HEK293 (cell line): Measurements from ENCODE around the gene FRAS1.

Source experiments
- GFI1B ChIP-seq: fragments of 450-650 bp; formaldehyde crosslinking; IDR thresholded peaks from 2 replicates; pipeline ENCODE4 v1.5.1; 2016; ENCODE audit warnings: missing biosample characterization, missing genetic modification characterization
- GLI4 ChIP-seq: fragments of 450-650 bp; formaldehyde crosslinking; IDR thresholded peaks from 2 replicates; pipeline ENCODE4 v1.5.1; 2016; ENCODE audit warnings: missing biosample characterization, missing genetic modification characterization
- OSR2 ChIP-seq: fragments of 450-650 bp; formaldehyde crosslinking; IDR thresholded peaks from 2 replicates; pipeline ENCODE4 v1.5.1; 2016; ENCODE audit warnings: missing biosample characterization, missing genetic modification characterization
- OVOL3 ChIP-seq: fragments of 450-650 bp; formaldehyde crosslinking; IDR thresholded peaks from 2 replicates; pipeline ENCODE4 v1.5.1; 2016; ENCODE audit warnings: missing biosample characterization, missing genetic modification characterization
- PRDM1 ChIP-seq: fragments of 450-650 bp; formaldehyde crosslinking; IDR thresholded peaks from 2 replicates; pipeline ENCODE4; 2016; ENCODE audit warnings: missing biosample characterization, missing genetic modification characterization
- RBAK ChIP-seq: fragments of 450-650 bp; formaldehyde crosslinking; IDR thresholded peaks from 2 replicates; pipeline ENCODE4 v1.5.1; 2016; ENCODE audit warnings: missing biosample characterization, missing genetic modification characterization
- SCRT1 ChIP-seq: fragments of 450-650 bp; formaldehyde crosslinking; IDR thresholded peaks from 2 replicates; pipeline ENCODE4 v1.5.1; 2016; ENCODE audit warnings: missing biosample characterization, missing genetic modification characterization, borderline replicate concordance
- SETDB1 ChIP-seq: IDR thresholded peaks from one replicate; pipeline ENCODE4 v1.6.1; 2017; ENCODE audit warnings: mild to moderate bottlenecking, low read length, moderate library complexity, mixed read lengths; ENCODE audit not compliant: insufficient read length
- ZBTB8A ChIP-seq: fragments of 450-650 bp; formaldehyde crosslinking; IDR thresholded peaks from 2 replicates; pipeline ENCODE4 v1.5.1; 2016; ENCODE audit warnings: missing biosample characterization, missing genetic modification characterization
- ZNF146 ChIP-seq: fragments of 450-650 bp; formaldehyde crosslinking; IDR thresholded peaks from 2 replicates; pipeline ENCODE4 v1.5.1; 2016; ENCODE audit warnings: missing biosample characterization, missing genetic modification characterization
- ZNF214 ChIP-seq: fragments of 450-650 bp; formaldehyde crosslinking; IDR thresholded peaks from 2 replicates; pipeline ENCODE4 v1.5.1; 2017; ENCODE audit warnings: missing biosample characterization, mild to moderate bottlenecking, missing genetic modification characterization, borderline replicate concordance
- ZNF324 ChIP-seq: fragments of 450-650 bp; formaldehyde crosslinking; IDR thresholded peaks from 2 replicates; pipeline ENCODE4 v1.5.1; 2016; ENCODE audit warnings: missing biosample characterization, missing genetic modification characterization
- ZNF366 ChIP-seq: fragments of 450-650 bp; formaldehyde crosslinking; conservative IDR thresholded peaks from 2 replicates; pipeline ENCODE4 v1.5.1; 2016; ENCODE audit warnings: missing biosample characterization, missing genetic modification characterization
- ZNF394 ChIP-seq: fragments of 450-650 bp; formaldehyde crosslinking; IDR thresholded peaks from 2 replicates; pipeline ENCODE4 v1.5.1; 2016; ENCODE audit warnings: missing biosample characterization, missing genetic modification characterization, mild to moderate bottlenecking, moderate library complexity, borderline replicate concordance
- ZNF514 ChIP-seq: fragments of 450-650 bp; formaldehyde crosslinking; IDR thresholded peaks from 2 replicates; pipeline ENCODE4 v1.5.1; 2016; ENCODE audit warnings: missing biosample characterization, missing genetic modification characterization
- ZNF544 ChIP-seq: fragments of 450-650 bp; formaldehyde crosslinking; IDR thresholded peaks from 2 replicates; pipeline ENCODE4 v1.5.0; 2017; ENCODE audit warnings: missing biosample characterization, missing genetic modification characterization
- ZNF561 ChIP-seq: fragments of 450-650 bp; IDR thresholded peaks from 2 replicates; pipeline ENCODE4 v1.5.1; 2018; ENCODE audit warnings: missing biosample characterization, missing genetic modification characterization, borderline replicate concordance
- ZNF610 ChIP-seq: fragments of 450-650 bp; formaldehyde crosslinking; IDR thresholded peaks from 2 replicates; pipeline ENCODE4 v1.5.1; 2016; ENCODE audit warnings: missing biosample characterization, missing genetic modification characterization, borderline replicate concordance
- ZNF658 ChIP-seq: fragments of 450-650 bp; formaldehyde crosslinking; IDR thresholded peaks from 2 replicates; pipeline ENCODE4; 2016; ENCODE audit warnings: missing biosample characterization, missing genetic modification characterization
- ZNF664 ChIP-seq: fragments of 450-650 bp; formaldehyde crosslinking; IDR thresholded peaks from 2 replicates; pipeline ENCODE4 v1.5.1; 2016; ENCODE audit warnings: missing biosample characterization, missing genetic modification characterization
- TF ChIP-seq, protein P1 (sequence below): fragments of 450-650 bp; formaldehyde crosslinking; IDR thresholded peaks from 2 replicates; pipeline ENCODE4 v1.5.1; 2016; ENCODE audit warnings: missing biosample characterization, missing genetic modification characterization
- TF ChIP-seq, protein P2 (sequence below): fragments of 450-650 bp; formaldehyde crosslinking; IDR thresholded peaks from 2 replicates; pipeline ENCODE4 v1.5.1; 2016; ENCODE audit warnings: missing biosample characterization, missing genetic modification characterization
- TF ChIP-seq, protein P3 (sequence below): fragments of 450-650 bp; formaldehyde crosslinking; IDR thresholded peaks from 2 replicates; pipeline ENCODE4 v1.5.1; 2016; ENCODE audit warnings: missing biosample characterization, missing genetic modification characterization
- TF ChIP-seq, protein P4 (sequence below): fragments of 450-650 bp; formaldehyde crosslinking; IDR thresholded peaks from 2 replicates; pipeline ENCODE4 v1.5.1; 2016; ENCODE audit warnings: missing biosample characterization, missing genetic modification characterization, borderline replicate concordance
- TF ChIP-seq, protein P5 (sequence below): fragments of 450-650 bp; formaldehyde crosslinking; IDR thresholded peaks from 2 replicates; pipeline ENCODE4 v1.5.1; 2016; ENCODE audit warnings: missing biosample characterization, missing genetic modification characterization, low read depth
- TF ChIP-seq, protein P6 (sequence below): fragments of 450-650 bp; formaldehyde crosslinking; IDR thresholded peaks from 2 replicates; pipeline ENCODE4 v1.5.1; 2016; ENCODE audit warnings: missing biosample characterization, missing genetic modification characterization
- TF ChIP-seq, protein P7 (sequence below): fragments of 450-650 bp; formaldehyde crosslinking; IDR thresholded peaks from 2 replicates; pipeline ENCODE4 v1.5.1; 2016; ENCODE audit warnings: missing biosample characterization, missing genetic modification characterization

FRAS1 gene

DNA sequence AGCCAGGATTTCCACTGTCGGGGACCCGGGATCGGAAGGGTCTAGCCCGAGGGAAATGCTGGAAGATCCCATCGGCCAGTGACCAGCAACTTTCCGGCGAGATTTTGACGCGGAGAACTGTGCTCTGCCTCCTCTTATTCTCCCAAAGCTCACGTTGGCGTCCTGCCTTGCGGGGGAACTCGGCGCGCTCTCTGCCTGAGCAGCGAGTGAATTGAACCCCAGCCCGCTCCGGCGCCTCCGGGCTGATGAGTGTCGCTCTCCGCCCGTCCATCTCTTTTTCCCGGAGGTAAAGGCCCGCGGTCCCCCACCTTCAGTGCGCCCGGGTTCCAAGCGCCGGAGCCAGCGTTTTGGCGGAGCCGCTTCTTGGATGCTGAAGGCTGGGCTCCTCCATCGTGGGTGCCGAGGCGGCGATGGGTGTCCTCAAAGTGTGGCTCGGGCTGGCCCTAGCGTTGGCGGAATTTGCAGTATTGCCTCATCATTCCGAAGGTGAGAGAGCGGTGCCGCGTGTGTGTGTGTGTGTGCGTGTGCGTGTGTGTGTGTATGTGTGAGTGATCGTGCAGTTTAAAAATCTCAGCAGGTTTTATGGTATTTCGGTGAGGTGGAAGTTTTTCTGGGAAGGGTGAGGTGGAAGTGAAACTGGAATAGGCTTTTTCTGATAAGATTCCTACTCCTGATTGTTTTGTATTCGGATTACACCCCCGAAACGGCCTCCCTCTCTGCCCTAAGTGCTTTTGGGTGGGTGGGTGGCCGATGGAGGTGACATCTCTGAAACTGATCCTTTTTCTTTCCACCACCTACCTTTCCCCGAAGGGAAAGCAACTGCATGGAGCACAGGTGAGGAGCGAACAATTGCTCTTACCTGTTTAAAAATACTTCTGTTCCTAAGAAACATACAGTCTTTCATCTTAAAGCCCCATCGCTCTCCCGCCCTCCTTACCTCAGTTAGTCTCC is 752 bp downstream of the FRAS1 start (continued):
- TF ChIP-seq ZNF664 (no peak), OSR2 (tag by site-specific recombination) (no peak), ZNF610 (tag by site-specific recombination) (no peak), ZNF324 (peak; percentile 80), PRDM1 (peak; percentile 84; the same call in 1 of the 2 replicates), ZNF658 (tag by site-specific recombination) (no peak), ZNF146 (tag by site-specific recombination) (no peak), SCRT1 (no peak), SETDB1 (no peak), ZNF561 (tag by site-specific recombination) (no peak), ZNF544 (tag by site-specific recombination) (no peak), ZNF214 (tag by site-specific recombination) (no peak), OVOL3 (tag by site-specific recombination) (no peak), ZNF394 (peak; percentile 46; the same call in 1 of the 2 replicates), ZBTB8A (no peak; the same call in 1 of the 2 replicates), ZNF366 (tag by site-specific recombination) (peak; percentile 63; the same call in 1 of the 2 replicates), GFI1B (peak; percentile 85), GLI4 (tag by site-specific recombination) (no peak), ZNF514 (tag by site-specific recombination) (no peak), RBAK (no peak)
- TF ChIP-seq, protein P1, sequence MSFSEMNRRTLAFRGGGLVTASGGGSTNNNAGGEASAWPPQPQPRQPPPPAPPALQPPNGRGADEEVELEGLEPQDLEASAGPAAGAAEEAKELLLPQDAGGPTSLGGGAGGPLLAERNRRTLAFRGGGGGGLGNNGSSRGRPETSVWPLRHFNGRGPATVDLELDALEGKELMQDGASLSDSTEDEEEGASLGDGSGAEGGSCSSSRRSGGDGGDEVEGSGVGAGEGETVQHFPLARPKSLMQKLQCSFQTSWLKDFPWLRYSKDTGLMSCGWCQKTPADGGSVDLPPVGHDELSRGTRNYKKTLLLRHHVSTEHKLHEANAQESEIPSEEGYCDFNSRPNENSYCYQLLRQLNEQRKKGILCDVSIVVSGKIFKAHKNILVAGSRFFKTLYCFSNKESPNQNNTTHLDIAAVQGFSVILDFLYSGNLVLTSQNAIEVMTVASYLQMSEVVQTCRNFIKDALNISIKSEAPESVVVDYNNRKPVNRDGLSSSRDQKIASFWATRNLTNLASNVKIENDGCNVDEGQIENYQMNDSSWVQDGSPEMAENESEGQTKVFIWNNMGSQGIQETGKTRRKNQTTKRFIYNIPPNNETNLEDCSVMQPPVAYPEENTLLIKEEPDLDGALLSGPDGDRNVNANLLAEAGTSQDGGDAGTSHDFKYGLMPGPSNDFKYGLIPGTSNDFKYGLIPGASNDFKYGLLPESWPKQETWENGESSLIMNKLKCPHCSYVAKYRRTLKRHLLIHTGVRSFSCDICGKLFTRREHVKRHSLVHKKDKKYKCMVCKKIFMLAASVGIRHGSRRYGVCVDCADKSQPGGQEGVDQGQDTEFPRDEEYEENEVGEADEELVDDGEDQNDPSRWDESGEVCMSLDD (tag by site-specific recombination) = peak; percentile 69
- TF ChIP-seq, protein P2, sequence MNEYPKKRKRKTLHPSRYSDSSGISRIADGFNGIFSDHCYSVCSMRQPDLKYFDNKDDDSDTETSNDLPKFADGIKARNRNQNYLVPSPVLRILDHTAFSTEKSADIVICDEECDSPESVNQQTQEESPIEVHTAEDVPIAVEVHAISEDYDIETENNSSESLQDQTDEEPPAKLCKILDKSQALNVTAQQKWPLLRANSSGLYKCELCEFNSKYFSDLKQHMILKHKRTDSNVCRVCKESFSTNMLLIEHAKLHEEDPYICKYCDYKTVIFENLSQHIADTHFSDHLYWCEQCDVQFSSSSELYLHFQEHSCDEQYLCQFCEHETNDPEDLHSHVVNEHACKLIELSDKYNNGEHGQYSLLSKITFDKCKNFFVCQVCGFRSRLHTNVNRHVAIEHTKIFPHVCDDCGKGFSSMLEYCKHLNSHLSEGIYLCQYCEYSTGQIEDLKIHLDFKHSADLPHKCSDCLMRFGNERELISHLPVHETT (tag by site-specific recombination) = peak; percentile 69; the same call in 1 of the 2 replicates
- TF ChIP-seq, protein P3, sequence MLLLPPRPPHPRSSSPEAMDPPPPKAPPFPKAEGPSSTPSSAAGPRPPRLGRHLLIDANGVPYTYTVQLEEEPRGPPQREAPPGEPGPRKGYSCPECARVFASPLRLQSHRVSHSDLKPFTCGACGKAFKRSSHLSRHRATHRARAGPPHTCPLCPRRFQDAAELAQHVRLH (tag by site-specific recombination) = no peak
- TF ChIP-seq, protein P4, sequence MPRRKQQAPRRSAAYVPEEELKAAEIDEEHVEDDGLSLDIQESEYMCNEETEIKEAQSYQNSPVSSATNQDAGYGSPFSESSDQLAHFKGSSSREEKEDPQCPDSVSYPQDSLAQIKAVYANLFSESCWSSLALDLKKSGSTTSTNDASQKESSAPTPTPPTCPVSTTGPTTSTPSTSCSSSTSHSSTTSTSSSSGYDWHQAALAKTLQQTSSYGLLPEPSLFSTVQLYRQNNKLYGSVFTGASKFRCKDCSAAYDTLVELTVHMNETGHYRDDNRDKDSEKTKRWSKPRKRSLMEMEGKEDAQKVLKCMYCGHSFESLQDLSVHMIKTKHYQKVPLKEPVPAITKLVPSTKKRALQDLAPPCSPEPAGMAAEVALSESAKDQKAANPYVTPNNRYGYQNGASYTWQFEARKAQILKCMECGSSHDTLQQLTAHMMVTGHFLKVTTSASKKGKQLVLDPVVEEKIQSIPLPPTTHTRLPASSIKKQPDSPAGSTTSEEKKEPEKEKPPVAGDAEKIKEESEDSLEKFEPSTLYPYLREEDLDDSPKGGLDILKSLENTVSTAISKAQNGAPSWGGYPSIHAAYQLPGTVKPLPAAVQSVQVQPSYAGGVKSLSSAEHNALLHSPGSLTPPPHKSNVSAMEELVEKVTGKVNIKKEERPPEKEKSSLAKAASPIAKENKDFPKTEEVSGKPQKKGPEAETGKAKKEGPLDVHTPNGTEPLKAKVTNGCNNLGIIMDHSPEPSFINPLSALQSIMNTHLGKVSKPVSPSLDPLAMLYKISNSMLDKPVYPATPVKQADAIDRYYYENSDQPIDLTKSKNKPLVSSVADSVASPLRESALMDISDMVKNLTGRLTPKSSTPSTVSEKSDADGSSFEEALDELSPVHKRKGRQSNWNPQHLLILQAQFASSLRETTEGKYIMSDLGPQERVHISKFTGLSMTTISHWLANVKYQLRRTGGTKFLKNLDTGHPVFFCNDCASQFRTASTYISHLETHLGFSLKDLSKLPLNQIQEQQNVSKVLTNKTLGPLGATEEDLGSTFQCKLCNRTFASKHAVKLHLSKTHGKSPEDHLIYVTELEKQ (tag by site-specific recombination) = no peak
- TF ChIP-seq, protein P5, sequence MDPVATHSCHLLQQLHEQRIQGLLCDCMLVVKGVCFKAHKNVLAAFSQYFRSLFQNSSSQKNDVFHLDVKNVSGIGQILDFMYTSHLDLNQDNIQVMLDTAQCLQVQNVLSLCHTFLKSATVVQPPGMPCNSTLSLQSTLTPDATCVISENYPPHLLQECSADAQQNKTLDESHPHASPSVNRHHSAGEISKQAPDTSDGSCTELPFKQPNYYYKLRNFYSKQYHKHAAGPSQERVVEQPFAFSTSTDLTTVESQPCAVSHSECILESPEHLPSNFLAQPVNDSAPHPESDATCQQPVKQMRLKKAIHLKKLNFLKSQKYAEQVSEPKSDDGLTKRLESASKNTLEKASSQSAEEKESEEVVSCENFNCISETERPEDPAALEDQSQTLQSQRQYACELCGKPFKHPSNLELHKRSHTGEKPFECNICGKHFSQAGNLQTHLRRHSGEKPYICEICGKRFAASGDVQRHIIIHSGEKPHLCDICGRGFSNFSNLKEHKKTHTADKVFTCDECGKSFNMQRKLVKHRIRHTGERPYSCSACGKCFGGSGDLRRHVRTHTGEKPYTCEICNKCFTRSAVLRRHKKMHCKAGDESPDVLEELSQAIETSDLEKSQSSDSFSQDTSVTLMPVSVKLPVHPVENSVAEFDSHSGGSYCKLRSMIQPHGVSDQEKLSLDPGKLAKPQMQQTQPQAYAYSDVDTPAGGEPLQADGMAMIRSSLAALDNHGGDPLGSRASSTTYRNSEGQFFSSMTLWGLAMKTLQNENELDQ (tag by site-specific recombination) = no peak
- TF ChIP-seq, protein P6, sequence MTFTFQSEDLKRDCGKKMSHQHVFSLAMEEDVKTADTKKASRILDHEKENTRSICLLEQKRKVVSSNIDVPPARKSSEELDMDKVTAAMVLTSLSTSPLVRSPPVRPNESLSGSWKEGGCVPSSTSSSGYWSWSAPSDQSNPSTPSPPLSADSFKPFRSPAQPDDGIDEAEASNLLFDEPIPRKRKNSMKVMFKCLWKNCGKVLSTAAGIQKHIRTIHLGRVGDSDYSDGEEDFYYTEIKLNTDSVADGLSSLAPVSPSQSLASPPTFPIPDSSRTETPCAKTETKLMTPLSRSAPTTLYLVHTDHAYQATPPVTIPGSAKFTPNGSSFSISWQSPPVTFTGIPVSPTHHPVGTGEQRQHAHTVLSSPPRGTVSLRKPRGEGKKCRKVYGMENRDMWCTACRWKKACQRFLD = no peak
- TF ChIP-seq, protein P7, sequence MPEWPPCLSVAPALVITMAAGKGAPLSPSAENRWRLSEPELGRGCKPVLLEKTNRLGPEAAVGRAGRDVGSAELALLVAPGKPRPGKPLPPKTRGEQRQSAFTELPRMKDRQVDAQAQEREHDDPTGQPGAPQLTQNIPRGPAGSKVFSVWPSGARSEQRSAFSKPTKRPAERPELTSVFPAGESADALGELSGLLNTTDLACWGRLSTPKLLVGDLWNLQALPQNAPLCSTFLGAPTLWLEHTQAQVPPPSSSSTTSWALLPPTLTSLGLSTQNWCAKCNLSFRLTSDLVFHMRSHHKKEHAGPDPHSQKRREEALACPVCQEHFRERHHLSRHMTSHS = no peak
